GM23338 (cell line): Measurements from ENCODE around the gene CREB3L4. TPM values are rescaled to one million over a fixed set of nuclear protein-coding genes. Genes with fewer than 3 reads are reported as not detected.

Source experiments
- ATAC-seq: fragments of 200-7000 bp; cut with Tn5 transposase; 3 replicates; pipeline ENCODE4 v1.9.1; 2020
- DNase-seq: peaks from one replicate; pipeline ENCODE4 v3.0.0-alpha.2; 2015; ENCODE audit warnings: low spot score
- H2AFZ ChIP-seq: fragments of 200-600 bp; sonication (generic); 2 replicates; pipeline ENCODE4 v1.8.0; 2016; ENCODE audit warnings: antibody characterized with exemption, mild to moderate bottlenecking, moderate library complexity
- H3F3A ChIP-seq: fragments of 200-600 bp; sonication (generic); replicated peaks from 2 replicates; pipeline ENCODE4 v1.8.0; 2017; ENCODE audit warnings: antibody characterized with exemption, mixed run types, low read depth
- H3K27ac ChIP-seq: fragments of 200-600 bp; sonication (generic); 2 replicates; pipeline ENCODE4 v1.6.1; 2016; ENCODE audit warnings: low read depth
- H3K27me3 ChIP-seq: fragments of 200-600 bp; sonication (generic); 2 replicates; pipeline ENCODE4 v1.8.0; 2016; ENCODE audit warnings: mild to moderate bottlenecking, mixed run types, moderate library complexity; ENCODE audit not compliant: insufficient read depth
- H3K36me3 ChIP-seq: fragments of 200-600 bp; sonication (generic); 2 replicates; pipeline ENCODE4 v1.8.0; 2016; ENCODE audit warnings: mild to moderate bottlenecking; ENCODE audit not compliant: insufficient read depth
- H3K4me1 ChIP-seq: fragments of 200-600 bp; sonication (generic); 2 replicates; pipeline ENCODE4 v1.8.0; 2016; ENCODE audit warnings: mild to moderate bottlenecking, moderate library complexity; ENCODE audit not compliant: insufficient read depth
- H3K4me2 ChIP-seq: fragments of 200-600 bp; sonication (generic); 2 replicates; pipeline ENCODE4 v1.7.1; 2017; ENCODE audit warnings: mixed run types
- H3K4me3 ChIP-seq: fragments of 200-600 bp; sonication (generic); 2 replicates; pipeline ENCODE4 v1.6.1; 2016; ENCODE audit warnings: mixed run types
- H3K79me2 ChIP-seq: fragments of 200-600 bp; sonication (generic); replicated peaks from 2 replicates; pipeline ENCODE4 v1.8.0; 2017; ENCODE audit warnings: mild to moderate bottlenecking; ENCODE audit not compliant: insufficient read depth
- H3K9me2 ChIP-seq: fragments of 200-600 bp; sonication (generic); 2 replicates; pipeline ENCODE4 v1.8.0; 2017; ENCODE audit not compliant: insufficient read depth
- H4K20me1 ChIP-seq: fragments of 200-600 bp; sonication (generic); replicated peaks from 2 replicates; pipeline ENCODE4 v1.8.0; 2017; ENCODE audit warnings: mild to moderate bottlenecking; ENCODE audit not compliant: insufficient read depth
- H3K27ac Mint-ChIP-seq: 2 replicates; pipeline ENCODE4 v1.8.0; 2020; ENCODE audit warnings: inconsistent platforms, mild to moderate bottlenecking, moderate library complexity, mixed read lengths
- H3K27me3 Mint-ChIP-seq: 3 replicates; pipeline ENCODE4 v1.8.0; 2022; ENCODE audit warnings: low read depth, mild to moderate bottlenecking, moderate library complexity, mixed read lengths, inconsistent platforms; ENCODE audit not compliant: insufficient read depth, poor library complexity
- H3K36me3 Mint-ChIP-seq: 3 replicates; pipeline ENCODE4 v1.8.0; 2021; ENCODE audit warnings: low read depth, mild to moderate bottlenecking, inconsistent platforms, moderate library complexity, mixed read lengths
- H3K4me1 Mint-ChIP-seq: 3 replicates; pipeline ENCODE4 v1.8.0; 2020; ENCODE audit warnings: mild to moderate bottlenecking, inconsistent platforms, mixed read lengths
- H3K4me3 Mint-ChIP-seq: 3 replicates; pipeline ENCODE4 v1.8.0; 2021; ENCODE audit warnings: moderate library complexity, mild to moderate bottlenecking, inconsistent platforms, mixed read lengths
- H3K9me3 Mint-ChIP-seq: 3 replicates; pipeline ENCODE4 v1.8.0; 2020; ENCODE audit warnings: moderate library complexity, mild to moderate bottlenecking, inconsistent platforms, mixed read lengths
- CTCF ChIP-seq, 2 experiments: fragments of 200-600 bp in 1 of 2; sonication (generic) in 1 of 2; conservative IDR thresholded peaks; 2 replicates each; pipeline versions ENCODE4 v1.5.1 to v1.6.1; 2016 to 2017; ENCODE audit warnings: antibody characterized with exemption in 2 of 2, low read depth in 2 of 2, mild to moderate bottlenecking in 2 of 2, moderate library complexity in 1 of 2
- ETS1 ChIP-seq: IDR thresholded peaks from 2 replicates; pipeline ENCODE4 v1.6.1; 2016; ENCODE audit warnings: antibody characterized with exemption
- EZH2phosphoT487 ChIP-seq: fragments of 200-600 bp; sonication (generic); IDR thresholded peaks from one replicate; pipeline ENCODE4 v1.8.1; 2018; ENCODE audit warnings: antibody characterized with exemption; ENCODE audit not compliant: unreplicated experiment
- POLR2AphosphoS5 ChIP-seq: IDR thresholded peaks from 2 replicates; pipeline ENCODE4 v1.6.1; 2016; ENCODE audit warnings: antibody characterized with exemption, low read depth
- ZNF331 ChIP-seq: fragments of 250-450 bp; sonication (Bioruptor Pico); IDR thresholded peaks from 2 replicates; pipeline ENCODE4 v1.5.0; 2020; ENCODE audit warnings: low read depth, mild to moderate bottlenecking, moderate library complexity
- polyA plus RNA-seq: library from polyadenylated mRNA; unstranded; fragments of >200 nt; fragmentation: Nextera tagmentation; extraction: Ambion mirVana; gene quantifications from 2 replicates; pipeline ENCODE4 v1.2.1, GENCODE V29; 2016
- total RNA-seq: library from RNA; depleted of rRNA; stranded (reverse); fragments of >200 nt; shearing (Covaris generic); gene quantifications from 2 replicates; pipeline ENCODE4 v1.2.3, GENCODE V29; 2014
- TF ChIP-seq, protein P1 (sequence below): fragments of 250-450 bp; sonication (Bioruptor Pico); IDR thresholded peaks from 2 replicates; pipeline ENCODE4 v1.5.0; 2020; ENCODE audit warnings: mild to moderate bottlenecking, moderate library complexity

Gene CREB3L4
- total and polyA plus RNA-seq, 2 experiments from 2014 or later, result 19.3 to 26.8 TPM

GRCh38 chr1:153968000-153968363 lies 280 bp downstream of the CREB3L4 start:
- H3K27me3 Mint-ChIP-seq, result peaks cover 17% of the 10 kb centered on the region
- TF ChIP-seq EZH2phosphoT487, result no peak
- TF ChIP-seq, protein P1, sequence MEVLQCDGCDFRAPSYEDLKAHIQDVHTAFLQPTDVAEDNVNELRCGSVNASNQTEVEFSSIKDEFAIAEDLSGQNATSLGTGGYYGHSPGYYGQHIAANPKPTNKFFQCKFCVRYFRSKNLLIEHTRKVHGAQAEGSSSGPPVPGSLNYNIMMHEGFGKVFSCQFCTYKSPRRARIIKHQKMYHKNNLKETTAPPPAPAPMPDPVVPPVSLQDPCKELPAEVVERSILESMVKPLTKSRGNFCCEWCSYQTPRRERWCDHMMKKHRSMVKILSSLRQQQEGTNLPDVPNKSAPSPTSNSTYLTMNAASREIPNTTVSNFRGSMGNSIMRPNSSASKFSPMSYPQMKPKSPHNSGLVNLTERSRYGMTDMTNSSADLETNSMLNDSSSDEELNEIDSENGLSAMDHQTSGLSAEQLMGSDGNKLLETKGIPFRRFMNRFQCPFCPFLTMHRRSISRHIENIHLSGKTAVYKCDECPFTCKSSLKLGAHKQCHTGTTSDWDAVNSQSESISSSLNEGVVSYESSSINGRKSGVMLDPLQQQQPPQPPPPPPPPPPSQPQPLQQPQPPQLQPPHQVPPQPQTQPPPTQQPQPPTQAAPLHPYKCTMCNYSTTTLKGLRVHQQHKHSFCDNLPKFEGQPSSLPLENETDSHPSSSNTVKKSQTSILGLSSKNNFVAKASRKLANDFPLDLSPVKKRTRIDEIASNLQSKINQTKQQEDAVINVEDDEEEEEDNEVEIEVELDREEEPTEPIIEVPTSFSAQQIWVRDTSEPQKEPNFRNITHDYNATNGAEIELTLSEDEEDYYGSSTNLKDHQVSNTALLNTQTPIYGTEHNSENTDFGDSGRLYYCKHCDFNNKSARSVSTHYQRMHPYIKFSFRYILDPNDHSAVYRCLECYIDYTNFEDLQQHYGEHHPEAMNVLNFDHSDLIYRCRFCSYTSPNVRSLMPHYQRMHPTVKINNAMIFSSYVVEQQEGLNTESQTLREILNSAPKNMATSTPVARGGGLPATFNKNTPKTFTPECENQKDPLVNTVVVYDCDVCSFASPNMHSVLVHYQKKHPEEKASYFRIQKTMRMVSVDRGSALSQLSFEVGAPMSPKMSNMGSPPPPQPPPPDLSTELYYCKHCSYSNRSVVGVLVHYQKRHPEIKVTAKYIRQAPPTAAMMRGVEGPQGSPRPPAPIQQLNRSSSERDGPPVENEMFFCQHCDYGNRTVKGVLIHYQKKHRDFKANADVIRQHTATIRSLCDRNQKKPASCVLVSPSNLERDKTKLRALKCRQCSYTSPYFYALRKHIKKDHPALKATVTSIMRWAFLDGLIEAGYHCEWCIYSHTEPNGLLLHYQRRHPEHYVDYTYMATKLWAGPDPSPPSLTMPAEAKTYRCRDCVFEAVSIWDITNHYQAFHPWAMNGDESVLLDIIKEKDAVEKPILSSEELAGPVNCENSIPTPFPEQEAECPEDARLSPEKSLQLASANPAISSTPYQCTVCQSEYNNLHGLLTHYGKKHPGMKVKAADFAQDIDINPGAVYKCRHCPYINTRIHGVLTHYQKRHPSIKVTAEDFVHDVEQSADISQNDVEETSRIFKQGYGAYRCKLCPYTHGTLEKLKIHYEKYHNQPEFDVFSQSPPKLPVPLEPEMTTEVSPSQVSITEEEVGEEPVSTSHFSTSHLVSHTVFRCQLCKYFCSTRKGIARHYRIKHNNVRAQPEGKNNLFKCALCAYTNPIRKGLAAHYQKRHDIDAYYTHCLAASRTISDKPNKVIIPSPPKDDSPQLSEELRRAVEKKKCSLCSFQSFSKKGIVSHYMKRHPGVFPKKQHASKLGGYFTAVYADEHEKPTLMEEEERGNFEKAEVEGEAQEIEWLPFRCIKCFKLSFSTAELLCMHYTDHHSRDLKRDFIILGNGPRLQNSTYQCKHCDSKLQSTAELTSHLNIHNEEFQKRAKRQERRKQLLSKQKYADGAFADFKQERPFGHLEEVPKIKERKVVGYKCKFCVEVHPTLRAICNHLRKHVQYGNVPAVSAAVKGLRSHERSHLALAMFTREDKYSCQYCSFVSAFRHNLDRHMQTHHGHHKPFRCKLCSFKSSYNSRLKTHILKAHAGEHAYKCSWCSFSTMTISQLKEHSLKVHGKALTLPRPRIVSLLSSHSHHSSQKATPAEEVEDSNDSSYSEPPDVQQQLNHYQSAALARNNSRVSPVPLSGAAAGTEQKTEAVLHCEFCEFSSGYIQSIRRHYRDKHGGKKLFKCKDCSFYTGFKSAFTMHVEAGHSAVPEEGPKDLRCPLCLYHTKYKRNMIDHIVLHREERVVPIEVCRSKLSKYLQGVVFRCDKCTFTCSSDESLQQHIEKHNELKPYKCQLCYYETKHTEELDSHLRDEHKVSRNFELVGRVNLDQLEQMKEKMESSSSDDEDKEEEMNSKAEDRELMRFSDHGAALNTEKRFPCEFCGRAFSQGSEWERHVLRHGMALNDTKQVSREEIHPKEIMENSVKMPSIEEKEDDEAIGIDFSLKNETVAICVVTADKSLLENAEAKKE (CRISPR knock-in tag), result no peak
- no peak for TF ChIP-seq ZNF331 (CRISPR knock-in tag)
- no peak for TF ChIP-seq ETS1
- TF ChIP-seq POLR2AphosphoS5, result no peak
- no peak for TF ChIP-seq CTCF (conservative IDR thresholded peaks at IDR 0.05; ENCODE audit: low read depth in 2 of 2)
- H3K79me2 ChIP-seq, result peaks cover 28% of the 10 kb centered on the region
- H3K36me3 Mint-ChIP-seq, result peaks cover 35% of the 10 kb centered on the region
- H3K36me3 ChIP-seq, result no peaks in the 10 kb centered on the region; the same call in 1 of the 2 replicates
- H3K4me2 ChIP-seq, result peak overlapping the region; percentile 76
- no peaks in the 10 kb centered on the region for H3K9me2 ChIP-seq
- peak overlapping the region; percentile 62 for H3K4me3 ChIP-seq
- peaks cover 28% of the 10 kb centered on the region for H3K4me1 ChIP-seq
- peaks cover 27% of the 10 kb centered on the region; the same call in 1 of the 2 replicates for H3F3A ChIP-seq
- ATAC-seq, result peak; percentile 3
- DNase-seq, result peak; percentile 79
- no peak overlapping the region for H2AFZ ChIP-seq
- H3K27ac ChIP-seq, result peak overlapping the region; percentile 97
- peak overlapping the region; percentile 81 for H3K4me3 Mint-ChIP-seq
- peak overlapping the region; percentile 97 for H3K27ac Mint-ChIP-seq
- no peaks in the 10 kb centered on the region for H3K27me3 ChIP-seq
- no peaks in the 10 kb centered on the region for H4K20me1 ChIP-seq
- H3K9me3 Mint-ChIP-seq, result peaks cover 4% of the 10 kb centered on the region; the same call in 1 of the 3 replicates
- peaks cover 21% of the 10 kb centered on the region for H3K4me1 Mint-ChIP-seq
